GM13977 (cell line): ENCODE measurements around the gene ABTB2.

ENCODE experiments used
- DNase-seq: peaks from one replicate; pipeline ENCODE4 v3.0.0; 2012; ENCODE audit warnings: low spot score
- in situ Hi-C: fragments of 300-500 bp; cut with MboI; formaldehyde crosslinking; loops from one replicate; pipeline ENCODE4 v1.12.0; 2022; ENCODE audit warnings: low sequenced_read_pairs, low pct_unique_long_range_greater_than_20kb, mixed read lengths, inconsistent platforms; ENCODE audit not compliant: unreplicated experiment
- TF ChIP-seq, protein P1 (sequence below): IDR thresholded peaks from 2 replicates; pipeline ENCODE4 v1.5.1; 2012; ENCODE audit warnings: mild to moderate bottlenecking, control low read depth; ENCODE audit not compliant: insufficient read depth; ENCODE audit errors: extremely low read depth, missing control alignments

Gene ABTB2

DNA sequence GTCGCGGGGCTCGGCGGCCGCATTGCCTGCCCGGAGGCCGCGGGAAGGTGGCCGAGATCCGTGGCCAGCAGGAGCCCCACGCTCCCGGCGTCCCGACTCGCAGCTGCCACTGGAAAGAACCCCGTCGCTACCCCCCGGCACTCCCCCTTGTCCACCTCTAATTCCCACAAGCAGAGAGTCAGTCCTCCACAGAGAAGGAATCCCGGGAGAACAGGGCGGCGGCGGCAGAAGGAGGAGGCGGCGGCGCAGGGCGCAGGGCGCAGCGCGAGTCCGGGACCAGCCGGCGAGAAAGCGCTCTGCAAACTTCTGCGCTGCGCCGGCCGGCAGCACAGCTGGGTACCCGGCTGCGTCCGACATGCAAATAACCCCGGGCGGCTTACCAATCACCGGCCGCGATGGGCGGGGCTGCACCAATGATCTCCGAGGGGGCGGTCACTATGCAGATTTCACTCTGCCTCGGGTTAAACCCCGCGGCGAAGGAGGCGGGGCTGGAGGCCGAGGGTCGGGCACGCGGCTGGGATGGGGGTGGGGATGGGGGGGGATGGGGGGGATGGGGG is at the start of gene ABTB2:
ABTB2 (minus strand) TSS at position 310 of the 557 bp plus-strand sequence.
- TF ChIP-seq, protein P1, sequence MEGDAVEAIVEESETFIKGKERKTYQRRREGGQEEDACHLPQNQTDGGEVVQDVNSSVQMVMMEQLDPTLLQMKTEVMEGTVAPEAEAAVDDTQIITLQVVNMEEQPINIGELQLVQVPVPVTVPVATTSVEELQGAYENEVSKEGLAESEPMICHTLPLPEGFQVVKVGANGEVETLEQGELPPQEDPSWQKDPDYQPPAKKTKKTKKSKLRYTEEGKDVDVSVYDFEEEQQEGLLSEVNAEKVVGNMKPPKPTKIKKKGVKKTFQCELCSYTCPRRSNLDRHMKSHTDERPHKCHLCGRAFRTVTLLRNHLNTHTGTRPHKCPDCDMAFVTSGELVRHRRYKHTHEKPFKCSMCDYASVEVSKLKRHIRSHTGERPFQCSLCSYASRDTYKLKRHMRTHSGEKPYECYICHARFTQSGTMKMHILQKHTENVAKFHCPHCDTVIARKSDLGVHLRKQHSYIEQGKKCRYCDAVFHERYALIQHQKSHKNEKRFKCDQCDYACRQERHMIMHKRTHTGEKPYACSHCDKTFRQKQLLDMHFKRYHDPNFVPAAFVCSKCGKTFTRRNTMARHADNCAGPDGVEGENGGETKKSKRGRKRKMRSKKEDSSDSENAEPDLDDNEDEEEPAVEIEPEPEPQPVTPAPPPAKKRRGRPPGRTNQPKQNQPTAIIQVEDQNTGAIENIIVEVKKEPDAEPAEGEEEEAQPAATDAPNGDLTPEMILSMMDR, result no peak
- in situ Hi-C loops, result loop anchor here (10.0 to 25.0 kb wide), 3 partner anchors 123 to 520 kb away; no protein-coding TSS in a partner anchor
- DNase-seq, result peak; percentile 97

DNA sequence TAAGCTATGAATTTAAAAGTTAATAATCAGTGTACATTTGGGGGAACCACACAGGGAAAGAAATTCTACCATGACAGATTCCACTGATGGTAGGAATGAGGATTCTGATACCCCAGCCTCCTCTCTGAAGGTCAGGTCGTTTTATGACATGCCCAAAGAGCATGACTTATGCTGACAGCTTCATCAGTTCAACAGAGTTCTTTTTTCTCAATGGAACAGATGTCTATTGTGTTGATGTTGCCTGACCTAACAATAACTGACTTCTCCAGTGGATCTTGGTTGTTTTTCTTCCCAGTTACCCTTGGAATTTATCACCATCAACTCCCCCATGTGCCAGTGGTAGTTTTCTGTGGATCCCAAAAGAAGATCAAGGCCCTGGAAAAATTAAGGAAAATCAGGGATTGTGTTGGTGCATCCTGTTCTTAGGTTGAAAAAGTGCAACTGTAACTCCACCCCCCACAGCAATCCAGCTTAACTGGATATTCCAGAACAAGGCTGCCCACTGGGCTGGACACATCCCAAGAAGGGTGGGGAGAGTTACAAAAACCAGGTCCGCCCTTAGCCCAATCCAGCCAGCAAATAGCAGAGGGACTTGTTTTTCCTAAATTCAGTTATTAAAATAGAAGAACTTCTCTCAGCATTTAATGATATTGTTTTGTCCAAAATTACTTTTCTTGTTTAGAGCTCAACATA is 49.5 kb upstream of the ABTB2 start:
- TF ChIP-seq, protein P1, result no peak
- DNase-seq, result no peak
- in situ Hi-C loops, result no loop called here

DNA sequence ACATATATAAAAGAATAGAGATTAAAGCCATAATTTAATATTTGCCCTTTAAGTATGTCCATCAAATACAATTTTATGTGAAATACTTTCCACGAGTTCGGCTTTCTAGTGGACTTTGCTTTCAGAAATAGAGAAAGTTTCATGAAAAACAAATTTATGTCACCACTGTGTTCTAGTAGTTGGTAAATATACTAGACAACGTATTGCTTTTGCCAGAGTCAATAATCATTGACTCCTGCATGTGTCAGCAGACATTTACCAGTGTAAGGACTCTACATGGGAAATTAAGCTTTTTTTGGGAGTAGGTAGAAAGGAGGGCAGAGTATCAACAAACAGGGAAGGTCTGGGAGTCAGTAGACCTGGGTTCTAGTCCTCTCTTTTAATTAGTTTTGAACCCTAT is 48.6 kb upstream of the ABTB2 start:
- TF ChIP-seq, protein P1, result no peak
- in situ Hi-C loops, result no loop called here
- no peak for DNase-seq

DNA sequence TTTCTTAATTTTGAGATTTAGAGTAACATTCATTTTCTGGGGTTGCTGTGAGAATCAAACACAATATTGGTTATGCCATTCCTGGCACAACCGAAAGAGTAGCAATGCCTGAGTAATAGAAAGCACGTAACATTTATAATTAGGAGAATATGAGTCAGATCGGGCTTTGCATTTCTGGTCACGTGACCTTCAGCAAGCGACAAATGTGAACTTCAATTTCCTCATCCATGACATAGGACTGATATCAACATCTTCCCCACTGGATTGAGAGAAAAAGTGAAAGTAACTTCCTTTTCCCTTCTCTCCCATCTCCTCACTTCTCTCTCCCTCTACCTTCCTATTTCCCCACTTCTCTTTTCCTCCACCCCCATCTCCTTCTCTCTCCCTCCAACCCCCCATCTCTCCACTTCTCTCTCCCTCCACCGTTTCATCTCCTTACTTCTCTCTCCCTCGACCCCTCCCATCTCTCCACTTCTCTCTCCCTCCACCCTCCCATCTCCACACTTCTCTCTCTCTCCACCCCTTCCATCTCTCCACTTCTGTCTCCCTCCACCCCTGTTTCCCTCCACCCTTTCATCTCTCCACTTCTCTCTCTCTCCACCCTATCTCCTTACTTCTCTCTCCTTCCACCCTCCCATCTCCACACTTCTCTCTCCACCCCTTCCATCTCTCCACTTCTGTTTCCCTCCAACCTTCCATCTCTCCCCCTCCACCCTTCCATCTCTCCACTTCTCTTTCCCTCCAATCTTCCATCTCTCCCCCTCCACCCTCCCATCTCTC is 47.5 kb upstream of the ABTB2 start:
- no peak for DNase-seq

DNA sequence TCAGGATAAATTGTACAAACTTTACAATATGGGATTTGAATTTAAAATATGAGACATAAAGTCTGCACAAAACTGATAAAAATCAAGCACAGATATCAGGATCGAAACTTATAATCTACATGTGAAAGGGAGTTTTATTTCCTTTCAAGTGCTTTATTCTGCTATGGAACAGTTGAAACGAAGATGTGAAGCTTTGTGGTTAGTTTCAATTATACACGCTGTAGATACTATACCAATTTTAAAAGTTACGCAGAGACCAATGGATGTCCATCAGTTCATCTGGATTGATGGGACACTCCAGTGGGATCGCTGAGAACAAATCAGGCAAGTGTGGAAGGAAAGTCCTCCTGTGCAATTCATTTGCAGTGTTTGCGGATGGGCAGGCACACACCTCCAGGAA is 46.5 kb upstream of the ABTB2 start:
- in situ Hi-C loops, result no loop called here
- TF ChIP-seq, protein P1, result no peak
- no peak for DNase-seq

More for the DNA sequence above, 47.5 kb upstream of the ABTB2 start:
- in situ Hi-C loops, result no loop called here
- TF ChIP-seq, protein P1, result no peak

GRCh38 chr11:34403431-34403830 is 45.6 kb upstream of the ABTB2 start:
- TF ChIP-seq, protein P1, result no peak
- in situ Hi-C loops, result no loop called here
- no peak for DNase-seq
